ENCODE results near the gene PARPBP. TPM values are rescaled to one million over a fixed set of nuclear protein-coding genes. Genes with fewer than 3 reads are reported as not detected.

PARPBP gene
- polyA plus RNA-seq, 3 donors = 0.68 to 1.8 (median 1.6) TPM

DNA sequence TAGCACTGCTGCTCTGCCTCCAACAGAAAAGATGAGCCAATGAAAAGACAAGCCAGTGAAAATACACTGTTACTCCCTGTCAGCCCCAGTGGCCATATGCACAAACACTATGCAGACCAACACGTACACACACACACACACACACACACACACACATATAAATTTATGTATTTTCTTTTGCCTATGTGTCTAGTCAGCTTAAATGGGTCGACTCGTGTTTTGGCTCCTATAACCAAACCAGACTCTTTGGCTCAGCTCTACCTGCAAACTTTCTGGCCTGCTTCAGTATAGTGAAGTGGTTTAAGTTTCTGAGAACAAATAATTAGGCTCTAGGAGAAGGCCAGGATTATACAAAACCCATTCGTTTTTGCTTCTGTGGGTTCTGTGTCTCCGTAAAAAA is 108.0 kb downstream of the PARPBP start:
- no peaks in the 10 kb centered on the region for H3K4me1 ChIP-seq (ENCODE audit: control insufficient read depth in 1 of 2, insufficient read depth in 2 of 2, low read length in 2 of 2)
- H3K36me3 ChIP-seq (replicated peaks in 1 of 2; ENCODE audit: control insufficient read depth in 1 of 2, insufficient read depth in 2 of 2, low read length in 2 of 2) = no peaks in the 10 kb centered on the region
- H4K20me1 ChIP-seq (ENCODE audit: insufficient read depth, low read length) = no peaks in the 10 kb centered on the region
- H3K79me2 ChIP-seq (ENCODE audit: insufficient read depth, low read length) = no peaks in the 10 kb centered on the region
- no peaks in the 10 kb centered on the region for H3K27me3 ChIP-seq (ENCODE audit: control insufficient read depth in 2 of 2, insufficient read depth in 2 of 2, low read length in 2 of 2)
- H3K27ac ChIP-seq (ENCODE audit: low read depth in 1 of 2, low read length in 2 of 2) = no peak overlapping the region
- H3K4me2 ChIP-seq (replicated peaks; ENCODE audit: extremely low read depth, low read length, poor library complexity, severe bottlenecking) = no peak overlapping the region
- H3K27ac Mint-ChIP-seq = no peak overlapping the region
- intact Hi-C loops (cut with micrococcal nuclease) = no loop called here
- H3K4me3 ChIP-seq (replicated peaks in 1 of 3; ENCODE audit: low read depth in 2 of 3, low read length in 3 of 3) = no peak overlapping the region
- no peaks in the 10 kb centered on the region for H3K9me3 ChIP-seq (replicated peaks in 1 of 2; ENCODE audit: control insufficient read depth in 1 of 2, insufficient read depth in 1 of 2, low read length in 2 of 2)
- DNase-seq = no peak
- no peak overlapping the region for H2AFZ ChIP-seq (ENCODE audit: insufficient read depth, low read depth, low read length, poor library complexity, severe bottlenecking)
- H3K4me1 Mint-ChIP-seq = no peaks in the 10 kb centered on the region
- no CpG with 5 or more reads among the region's 5 CpGs for WGBS (ENCODE audit: insufficient coverage)
- no peaks in the 10 kb centered on the region for H3K36me3 Mint-ChIP-seq
- TF ChIP-seq CTCF (IDR thresholded peaks at IDR 0.05) = no peak
- no peak overlapping the region for H3K9ac ChIP-seq (ENCODE audit: insufficient read depth, low read length, poor library complexity, severe bottlenecking)
- H3K27me3 Mint-ChIP-seq (ENCODE audit: low read depth in 3 of 3) = peaks cover 0 to 3% (median under 1%) of the 10 kb centered on the region in 3 donors
- H3K9me3 Mint-ChIP-seq = peaks cover 0 to 3% (median 2%) of the 10 kb centered on the region in 7 donors
- no peak overlapping the region for H3K4me3 Mint-ChIP-seq

DNA sequence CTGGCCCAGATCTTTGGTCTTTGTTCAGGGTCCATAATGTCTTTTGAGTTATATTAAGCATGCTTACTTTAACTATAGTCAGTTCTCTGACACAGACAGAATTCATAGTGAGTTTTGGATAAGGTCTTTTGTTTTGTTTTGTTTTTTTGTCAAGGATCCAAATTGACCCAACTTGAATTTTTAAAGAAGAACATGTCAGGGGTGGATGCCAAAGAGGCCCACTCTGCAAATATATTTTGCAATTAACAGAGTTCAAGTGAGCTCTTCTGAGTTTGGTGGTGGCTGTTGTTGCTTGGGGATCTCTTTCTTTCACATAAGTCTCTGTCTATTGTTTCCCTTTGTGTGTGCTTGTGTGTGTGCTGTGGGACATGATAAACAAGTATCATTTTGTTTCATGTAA is 112.1 kb downstream of the PARPBP start:
- Histone ChIP-seq H3K27ac (ENCODE audit: low read depth in 1 of 2, low read length in 2 of 2) (no peak overlapping the region), H4K20me1 (ENCODE audit: insufficient read depth, low read length) (no peaks in the 10 kb centered on the region), H3K9ac (ENCODE audit: insufficient read depth, low read length, poor library complexity, severe bottlenecking) (no peak overlapping the region), H3K4me1 (ENCODE audit: control insufficient read depth in 1 of 2, insufficient read depth in 2 of 2, low read length in 2 of 2) (no peaks in the 10 kb centered on the region), H3K9me3 (replicated peaks in 1 of 2; ENCODE audit: control insufficient read depth in 1 of 2, insufficient read depth in 1 of 2, low read length in 2 of 2) (no peaks in the 10 kb centered on the region), H3K36me3 (replicated peaks in 1 of 2; ENCODE audit: control insufficient read depth in 1 of 2, insufficient read depth in 2 of 2, low read length in 2 of 2) (no peaks in the 10 kb centered on the region), H3K79me2 (ENCODE audit: insufficient read depth, low read length) (no peaks in the 10 kb centered on the region), H2AFZ (ENCODE audit: insufficient read depth, low read depth, low read length, poor library complexity, severe bottlenecking) (no peak overlapping the region), H3K27me3 (ENCODE audit: control insufficient read depth in 2 of 2, insufficient read depth in 2 of 2, low read length in 2 of 2) (no peaks in the 10 kb centered on the region), H3K4me2 (replicated peaks; ENCODE audit: extremely low read depth, low read length, poor library complexity, severe bottlenecking) (no peak overlapping the region), H3K4me3 (replicated peaks in 1 of 3; ENCODE audit: low read depth in 2 of 3, low read length in 3 of 3) (no peak overlapping the region)
- H3K4me1 Mint-ChIP-seq = no peaks in the 10 kb centered on the region
- peaks cover 0 to 3% (median 2%) of the 10 kb centered on the region in 3 donors for H3K27me3 Mint-ChIP-seq (ENCODE audit: low read depth in 3 of 3)
- TF ChIP-seq CTCF (IDR thresholded peaks at IDR 0.05) = no peak
- no peak overlapping the region for H3K27ac Mint-ChIP-seq
- no peak for DNase-seq
- intact Hi-C loops (cut with micrococcal nuclease) = no loop called here
- H3K9me3 Mint-ChIP-seq = peaks cover 0 to 2% (median 0%) of the 10 kb centered on the region in 7 donors
- no peak overlapping the region for H3K4me3 Mint-ChIP-seq
- H3K36me3 Mint-ChIP-seq = no peaks in the 10 kb centered on the region
